Sigmoid colon (tissue), 7 donors: ENCODE data around the gene ELMOD3. TPM values are rescaled to one million over a fixed set of nuclear protein-coding genes. Genes with fewer than 3 reads are reported as not detected.

Source experiments
- DNase-seq: peaks from one replicate; pipeline ENCODE4 v3.0.0-alpha.2; 2019
- H3K27ac ChIP-seq, 4 donors: fragments of 200-600 bp; sonication (generic); one replicate each; pipeline ENCODE4 v1.5.1; 2016 to 2019; ENCODE audit warnings: mild to moderate bottlenecking in 1 of 4
- H3K27me3 ChIP-seq, 3 donors: fragments of 200-600 bp; sonication (generic); one replicate each; pipeline ENCODE4 v1.5.1; 2019; ENCODE audit warnings: mild to moderate bottlenecking in 1 of 3
- H3K36me3 ChIP-seq, 4 donors: fragments of 200-600 bp; sonication (generic); one replicate each; pipeline ENCODE4 v1.5.1; 2016 to 2019
- H3K4me1 ChIP-seq, 4 donors: fragments of 200-600 bp; sonication (generic); one replicate each; pipeline ENCODE4 v1.5.1; 2017 to 2019
- H3K4me3 ChIP-seq, 4 donors: fragments of 200-600 bp; sonication (generic); one replicate each; pipeline ENCODE4 v1.5.1; 2017 to 2019; ENCODE audit warnings: mild to moderate bottlenecking in 2 of 4, moderate library complexity in 1 of 4
- H3K9me3 ChIP-seq, 4 donors: fragments of 200-600 bp in 3 of 4; sonication (generic) in 3 of 4; one replicate each; pipeline versions ENCODE4 v1.5.1 to v1.6.1; 2013 to 2019
- EP300 ChIP-seq, 4 donors: sonication (generic); formaldehyde crosslinking; IDR thresholded peaks; one replicate each; pipeline ENCODE4 v1.6.1; 2017; ENCODE audit warnings: antibody characterized with exemption in 4 of 4
- POLR2A ChIP-seq, 2 donors: fragments of 450-650 bp; IDR thresholded peaks; one replicate each; pipeline ENCODE4 v1.6.1; 2016; ENCODE audit warnings: antibody characterized with exemption in 2 of 2, mild to moderate bottlenecking in 2 of 2, moderate library complexity in 2 of 2
- POLR2AphosphoS5 ChIP-seq, 4 donors: sonication (generic); formaldehyde crosslinking; IDR thresholded peaks; one replicate each; pipeline ENCODE4 v1.6.1; 2017; ENCODE audit warnings: antibody characterized with exemption in 4 of 4
- WGBS, 2 donors: extraction: QIAGEN DNeasy Blood & Tissue Kit; methylation state at CpG; one replicate each; pipeline ENCODE4 v1.1.7; 2013; 5-methylcytosine and 5-hydroxymethylcytosine counted together
- intact Hi-C: fragments of 100-400 bp; cut with DNase I; formaldehyde crosslinking; loops from one replicate; pipeline ENCODE4 v1.15.1; 2023
- polyA plus RNA-seq, 3 donors: library from polyadenylated mRNA; stranded (reverse); fragments of 200-250 nt; gene quantifications; one replicate each; pipeline ENCODE4 v1.2.3, GENCODE V29; 2013
- small RNA-seq, 3 donors: library from RNA; depleted of rRNA; stranded (forward); fragments of <200 nt; gene quantifications; one replicate each; pipeline ENCODE3, GENCODE V24; 2016
- total RNA-seq, 4 donors: library from RNA; depleted of rRNA; stranded (reverse); fragments of >200 nt; gene quantifications; one replicate each; pipeline ENCODE4 v1.1.0, GENCODE V29; 2016
- TF ChIP-seq, protein P1 (sequence below), 4 experiments: fragments of 450-650 bp in 3 of 4; fragments of 200-600 bp in 1 of 4; IDR thresholded peaks; one replicate each; pipeline ENCODE4 v1.5.1; 2016 to 2019; ENCODE audit warnings: antibody characterized with exemption in 4 of 4, mild to moderate bottlenecking in 3 of 4, moderate library complexity in 2 of 4
- donor health status: healthy with polysubstance abuse.
- donor health status: Bipolar disorder and iron deficiency.
- donor health status: healthy.

Gene ELMOD3
- total and polyA plus RNA-seq, 7 donors: 11.6 to 26.3 (median 19.7) TPM

DNA sequence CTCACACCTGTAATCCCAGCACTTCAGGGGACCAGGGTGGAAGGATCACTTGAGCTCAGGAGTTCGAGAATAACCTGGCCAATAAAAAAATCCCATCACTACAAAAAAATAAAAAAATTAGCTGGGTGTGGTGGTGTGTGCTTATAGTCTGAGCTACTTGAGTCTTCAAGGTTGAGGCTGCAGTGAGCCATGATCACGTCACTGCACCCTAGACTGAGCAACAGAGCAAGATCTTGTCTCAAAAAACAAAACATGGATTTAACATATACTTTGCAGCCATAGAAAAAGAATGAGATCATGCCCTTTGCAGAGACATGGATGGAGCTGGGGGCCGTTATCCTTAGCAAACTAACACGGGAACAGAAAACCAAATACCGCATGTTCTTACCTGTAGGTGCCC, 86.2 kb downstream of the ELMOD3 start:
- TF ChIP-seq EP300 (IDR thresholded peaks at IDR 0.05) (no peak), POLR2AphosphoS5 (IDR thresholded peaks at IDR 0.05) (no peak), POLR2A (IDR thresholded peaks at IDR 0.05) (no peak)
- TF ChIP-seq, protein P1, sequence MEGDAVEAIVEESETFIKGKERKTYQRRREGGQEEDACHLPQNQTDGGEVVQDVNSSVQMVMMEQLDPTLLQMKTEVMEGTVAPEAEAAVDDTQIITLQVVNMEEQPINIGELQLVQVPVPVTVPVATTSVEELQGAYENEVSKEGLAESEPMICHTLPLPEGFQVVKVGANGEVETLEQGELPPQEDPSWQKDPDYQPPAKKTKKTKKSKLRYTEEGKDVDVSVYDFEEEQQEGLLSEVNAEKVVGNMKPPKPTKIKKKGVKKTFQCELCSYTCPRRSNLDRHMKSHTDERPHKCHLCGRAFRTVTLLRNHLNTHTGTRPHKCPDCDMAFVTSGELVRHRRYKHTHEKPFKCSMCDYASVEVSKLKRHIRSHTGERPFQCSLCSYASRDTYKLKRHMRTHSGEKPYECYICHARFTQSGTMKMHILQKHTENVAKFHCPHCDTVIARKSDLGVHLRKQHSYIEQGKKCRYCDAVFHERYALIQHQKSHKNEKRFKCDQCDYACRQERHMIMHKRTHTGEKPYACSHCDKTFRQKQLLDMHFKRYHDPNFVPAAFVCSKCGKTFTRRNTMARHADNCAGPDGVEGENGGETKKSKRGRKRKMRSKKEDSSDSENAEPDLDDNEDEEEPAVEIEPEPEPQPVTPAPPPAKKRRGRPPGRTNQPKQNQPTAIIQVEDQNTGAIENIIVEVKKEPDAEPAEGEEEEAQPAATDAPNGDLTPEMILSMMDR (IDR thresholded peaks at IDR 0.05): no peak
- no peaks in the 10 kb centered on the region for H3K9me3 ChIP-seq
- intact Hi-C loops: no loop called here
- no peaks in the 10 kb centered on the region for H3K27me3 ChIP-seq
- no peak overlapping the region for H3K4me3 ChIP-seq
- no peak for DNase-seq
- 81 to 92% methylated on average over 5 of the region's 5 CpGs for WGBS, 2 donors
- H3K4me1 ChIP-seq: peaks cover 0 to 43% (median 41%) of the 10 kb centered on the region in 4 donors
- H3K27ac ChIP-seq: no peak overlapping the region
- H3K36me3 ChIP-seq: no peaks in the 10 kb centered on the region

Small RNA genes lying within 50 kb of the gene (small RNA-seq; reads per million reads assigned to genes)
- gene AC062037.1: 0 reads per million in 3 donors
- 0 reads per million in 3 donors for gene AC062037.2
- gene RF00019: 0 reads per million in 3 donors
- gene RN7SL113P: 0 reads per million in 3 donors

Other genes starting within 250 kb of the ELMOD3 start
- 10 to 100 TPM in 1 of 4 donors, 1 to 10 TPM in 3; 2.9 to 15.2 (median 5.1) TPM for gene TCF7L1, start 221.4 kb upstream of the ELMOD3 start, total RNA-seq
- 1 to 10 TPM; 1.2 to 4.8 (median 4.0) TPM for gene TCF7L1, start 221.4 kb upstream of the ELMOD3 start, polyA plus RNA-seq
- 10 to 100 TPM; 78.9 to 95.0 (median 80.8) TPM for gene TGOLN2, start 26.8 kb upstream of the ELMOD3 start, total RNA-seq
- 10 to 100 TPM; 12.6 to 85.8 (median 20.8) TPM for gene TGOLN2, start 26.8 kb upstream of the ELMOD3 start, polyA plus RNA-seq
- 10 to 100 TPM; 26.5 to 54.6 (median 42.1) TPM for gene RETSAT, start 241 bp upstream of the ELMOD3 start, total RNA-seq
- 100 to 1,000 TPM in 1 of 3 donors, 10 to 100 TPM in 2; 33.6 to 112 (median 36.5) TPM for gene RETSAT, start 241 bp upstream of the ELMOD3 start, polyA plus RNA-seq
- gene CAPG, start 55.6 kb downstream of the ELMOD3 start, total RNA-seq: 10 to 100 TPM; 20.9 to 33.0 (median 30.1) TPM
- gene CAPG, start 55.6 kb downstream of the ELMOD3 start, polyA plus RNA-seq: 100 to 1,000 TPM; 112 to 230 (median 150) TPM
- gene SH2D6, start 63.9 kb downstream of the ELMOD3 start, total RNA-seq: not detected
- gene SH2D6, start 63.9 kb downstream of the ELMOD3 start, polyA plus RNA-seq: 10 to 100 TPM in 2 of 3 donors, 1 to 10 TPM in 1; 2.8 to 14.6 (median 11.4) TPM
- 100 to 1,000 TPM; 139 to 249 (median 151) TPM for gene MAT2A, start 184.4 kb downstream of the ELMOD3 start, total RNA-seq
- gene MAT2A, start 184.4 kb downstream of the ELMOD3 start, polyA plus RNA-seq: 10 to 100 TPM; 52.3 to 93.1 (median 61.0) TPM
- gene GGCX, start 206.7 kb downstream of the ELMOD3 start, total RNA-seq: 10 to 100 TPM; 14.9 to 25.3 (median 24.7) TPM
- gene GGCX, start 206.7 kb downstream of the ELMOD3 start, polyA plus RNA-seq: 10 to 100 TPM in 2 of 3 donors, 1 to 10 TPM in 1; 3.6 to 22.8 (median 11.1) TPM
- 10 to 100 TPM in 2 of 4 donors, 1 to 10 TPM in 2; 1.9 to 33.3 (median 13.2) TPM for gene VAMP8, start 222.8 kb downstream of the ELMOD3 start, total RNA-seq
- gene VAMP8, start 222.8 kb downstream of the ELMOD3 start, polyA plus RNA-seq: 100 to 1,000 TPM; 441 to 941 (median 696) TPM
- gene VAMP5, start 229.7 kb downstream of the ELMOD3 start, total RNA-seq: 10 to 100 TPM; 51.2 to 97.5 (median 69.6) TPM
- 10 to 100 TPM; 51.8 to 93.7 (median 68.0) TPM for gene VAMP5, start 229.7 kb downstream of the ELMOD3 start, polyA plus RNA-seq
- gene RNF181, start 241.0 kb downstream of the ELMOD3 start, total RNA-seq: 100 to 1,000 TPM; 124 to 175 (median 141) TPM
- gene RNF181, start 241.0 kb downstream of the ELMOD3 start, polyA plus RNA-seq: 100 to 1,000 TPM; 165 to 190 (median 179) TPM
- gene TMEM150A, start 247.9 kb downstream of the ELMOD3 start, total RNA-seq: 10 to 100 TPM; 18.4 to 29.9 (median 22.1) TPM
- 10 to 100 TPM in 2 of 3 donors, 1 to 10 TPM in 1; 7.4 to 12.0 (median 11.6) TPM for gene TMEM150A, start 247.9 kb downstream of the ELMOD3 start, polyA plus RNA-seq